Liver (tissue), 9 donors: Measurements from ENCODE around the gene NT5C2. TPM values are rescaled to one million over a fixed set of nuclear protein-coding genes. Genes with fewer than 3 reads are reported as not detected.

Source experiments
- DNase-seq: peaks from one replicate; pipeline ENCODE4 v3.0.0-alpha.2; 2017; ENCODE audit warnings: low spot score
- H3K27ac ChIP-seq, 2 donors: one replicate each; pipeline ENCODE4 v1.7.0; 2013; ENCODE audit warnings: inconsistent platforms in 2 of 2, low read length in 2 of 2, control low read depth in 1 of 2, low read depth in 1 of 2, mild to moderate bottlenecking in 1 of 2
- H3K27me3 ChIP-seq, 4 donors: one replicate each; pipeline versions ENCODE4 v1.6.1 to v1.7.0; 2013; ENCODE audit warnings: low read length in 3 of 4, inconsistent platforms in 1 of 4, mild to moderate bottlenecking in 1 of 4, moderate library complexity in 1 of 4; ENCODE audit not compliant: control insufficient read depth in 4 of 4, insufficient read depth in 4 of 4
- H3K36me3 ChIP-seq, 4 donors: one replicate each; pipeline versions ENCODE4 v1.6.1 to v1.7.0; 2013; ENCODE audit warnings: low read length in 3 of 4, mild to moderate bottlenecking in 3 of 4, low read depth in 1 of 4, moderate library complexity in 1 of 4; ENCODE audit not compliant: control insufficient read depth in 4 of 4, insufficient read depth in 3 of 4
- H3K4me1 ChIP-seq, 4 donors: one replicate each; pipeline versions ENCODE4 v1.6.1 to v1.7.0; 2013; ENCODE audit warnings: low read length in 3 of 4, mild to moderate bottlenecking in 3 of 4, moderate library complexity in 1 of 4; ENCODE audit not compliant: control insufficient read depth in 4 of 4, insufficient read depth in 4 of 4
- H3K4me3 ChIP-seq, 3 donors: one replicate each; pipeline versions ENCODE4 v1.6.1 to v1.7.0; 2013; ENCODE audit warnings: low read length in 3 of 3, control low read depth in 1 of 3, low read depth in 1 of 3, mild to moderate bottlenecking in 1 of 3
- H3K9ac ChIP-seq, 2 donors: one replicate each; pipeline ENCODE4 v1.7.0; 2013; ENCODE audit warnings: low read length in 2 of 2, mild to moderate bottlenecking in 2 of 2, moderate library complexity in 2 of 2, control low read depth in 1 of 2, low read depth in 1 of 2
- H3K9me3 ChIP-seq, 4 donors: one replicate each; pipeline versions ENCODE4 v1.6.1 to v1.7.0; 2013; ENCODE audit warnings: low read length in 3 of 4; ENCODE audit not compliant: control insufficient read depth in 4 of 4
- ATF3 ChIP-seq: IDR thresholded peaks from 2 replicates; pipeline ENCODE4 v1.6.1; 2016; ENCODE audit warnings: antibody characterized with exemption
- EGR1 ChIP-seq, 2 donors: IDR thresholded peaks; 2 replicates each; pipeline ENCODE4 v1.6.1; 2016 to 2018; ENCODE audit warnings: antibody characterized with exemption in 2 of 2, low read depth in 2 of 2
- FOXA1 ChIP-seq: IDR thresholded peaks from 2 replicates; pipeline ENCODE4 v1.6.1; 2016; ENCODE audit warnings: antibody characterized with exemption
- FOXA2 ChIP-seq: IDR thresholded peaks from 2 replicates; pipeline ENCODE4 v1.6.1; 2016; ENCODE audit warnings: antibody characterized with exemption
- GABPA ChIP-seq, 2 donors: IDR thresholded peaks in 1 of 2; conservative IDR thresholded peaks in 1 of 2; 2 replicates each; pipeline ENCODE4 v1.6.1; 2016; ENCODE audit warnings: antibody characterized with exemption in 2 of 2, mild to moderate bottlenecking in 1 of 2, moderate library complexity in 1 of 2
- HNF4A ChIP-seq, 2 donors: conservative IDR thresholded peaks; 2 replicates each; pipeline ENCODE4 v1.6.1; 2016; ENCODE audit warnings: antibody characterized with exemption in 2 of 2, mild to moderate bottlenecking in 2 of 2
- HNF4G ChIP-seq: IDR thresholded peaks from 2 replicates; pipeline ENCODE4 v1.6.1; 2016; ENCODE audit warnings: antibody characterized with exemption
- JUND ChIP-seq, 2 donors: IDR thresholded peaks; 2 replicates each; pipeline ENCODE4 v1.6.1; 2016; ENCODE audit warnings: antibody characterized with exemption in 2 of 2
- MAX ChIP-seq: IDR thresholded peaks from 2 replicates; pipeline ENCODE4 v1.6.1; 2016; ENCODE audit warnings: antibody characterized with exemption
- NR2F2 ChIP-seq: IDR thresholded peaks from 2 replicates; pipeline ENCODE4 v1.6.1; 2016; ENCODE audit warnings: antibody characterized with exemption
- RAD21 ChIP-seq, 2 donors: IDR thresholded peaks; 2 replicates each; pipeline ENCODE4 v1.6.1; 2016; ENCODE audit warnings: antibody characterized with exemption in 2 of 2, mild to moderate bottlenecking in 2 of 2
- REST ChIP-seq: IDR thresholded peaks from 2 replicates; pipeline ENCODE4 v1.6.1; 2016; ENCODE audit warnings: antibody characterized with exemption, mild to moderate bottlenecking
- RXRA ChIP-seq, 2 donors: IDR thresholded peaks; 2 replicates each; pipeline ENCODE4 v1.6.1; 2017 to 2018; ENCODE audit warnings: antibody characterized with exemption in 2 of 2, mild to moderate bottlenecking in 1 of 2
- SP1 ChIP-seq: IDR thresholded peaks from 2 replicates; pipeline ENCODE4 v1.6.1; 2018; ENCODE audit warnings: antibody characterized with exemption, mild to moderate bottlenecking
- TAF1 ChIP-seq: conservative IDR thresholded peaks from 2 replicates; pipeline ENCODE4 v1.6.1; 2016; ENCODE audit warnings: antibody characterized with exemption, mild to moderate bottlenecking
- WGBS: extraction: QIAGEN DNeasy Blood & Tissue Kit; methylation state at CpG from one replicate; pipeline ENCODE4 v1.1.7; 2013; 5-methylcytosine and 5-hydroxymethylcytosine counted together
- polyA plus RNA-seq, 2 donors: library from polyadenylated mRNA; stranded (reverse) in 1 of 2; unstranded in 1 of 2; fragments of 200-250 nt in 1 of 2; fragments of >200 nt in 1 of 2; fragmentation: Nextera tagmentation in 1 of 2; extraction: Ambion mirVana in 1 of 2; gene quantifications; one replicate each; pipeline versions ENCODE4 v1.2.1 to v1.2.3, GENCODE V29; 2013 to 2015
- total RNA-seq, 2 donors: library from RNA; depleted of rRNA; stranded (reverse); fragments of >200 nt; gene quantifications; one replicate each; pipeline ENCODE4 v1.2.3, GENCODE V29; 2014
- donor health status: healthy.
- donor health status: healthy.
- donor health status: healthy.
- donor health status: healthy.
- donor health status: healthy.

NT5C2 gene
- total and polyA plus RNA-seq, 4 donors = 14.4 to 65.3 (median 33.0) TPM

GRCh38 chr10:103042908-103043307 is 150.2 kb downstream of the NT5C2 start:
- no peak for TF ChIP-seq ATF3
- no peak for TF ChIP-seq GABPA (IDR thresholded peaks at IDR 0.05 in 1 of 2, conservative IDR thresholded peaks at IDR 0.05 in 1 of 2)
- no peak for TF ChIP-seq JUND (IDR thresholded peaks at IDR 0.05)
- TF ChIP-seq NR2F2 = no peak
- TF ChIP-seq FOXA2 = no peak
- TF ChIP-seq RAD21 (IDR thresholded peaks at IDR 0.05) = no peak
- TF ChIP-seq FOXA1 = no peak
- TF ChIP-seq REST = no peak
- TF ChIP-seq SP1 = no peak
- no peak for TF ChIP-seq TAF1
- TF ChIP-seq HNF4G = no peak
- 95% methylated on average over 7 of the region's 7 CpGs for WGBS
- Histone ChIP-seq H3K27me3 (no peaks in the 10 kb centered on the region), H3K27ac (no peak overlapping the region), H3K9me3 (no peaks in the 10 kb centered on the region), H3K4me1 (no peaks in the 10 kb centered on the region), H3K4me3 (no peak overlapping the region), H3K9ac (no peak overlapping the region), H3K36me3 (no peaks in the 10 kb centered on the region)
- DNase-seq = no peak

GRCh38 chr10:103042129-103042528 is 150.9 kb downstream of the NT5C2 start:
- Histone ChIP-seq H3K27me3 (no peaks in the 10 kb centered on the region), H3K4me3 (no peak overlapping the region), H3K9me3 (no peaks in the 10 kb centered on the region), H3K4me1 (no peaks in the 10 kb centered on the region), H3K36me3 (no peaks in the 10 kb centered on the region), H3K27ac (no peak overlapping the region), H3K9ac (no peak overlapping the region)
- DNase-seq = no peak
- 92% methylated on average over 5 of the region's 5 CpGs for WGBS
- TF ChIP-seq FOXA1 (no peak), HNF4G (no peak), HNF4A (conservative IDR thresholded peaks at IDR 0.05) (no peak), GABPA (IDR thresholded peaks at IDR 0.05 in 1 of 2, conservative IDR thresholded peaks at IDR 0.05 in 1 of 2) (no peak), EGR1 (IDR thresholded peaks at IDR 0.05; ENCODE audit: low read depth in 2 of 2) (no peak)

GRCh38 chr10:103041391-103041790 is 151.7 kb downstream of the NT5C2 start:
- H3K27ac ChIP-seq = no peak overlapping the region
- H3K4me1 ChIP-seq = no peaks in the 10 kb centered on the region
- TF ChIP-seq MAX (no peak), TAF1 (no peak), HNF4G (no peak), JUND (IDR thresholded peaks at IDR 0.05) (no peak), GABPA (IDR thresholded peaks at IDR 0.05 in 1 of 2, conservative IDR thresholded peaks at IDR 0.05 in 1 of 2) (no peak), NR2F2 (no peak), REST (no peak), SP1 (no peak), FOXA1 (no peak), RXRA (IDR thresholded peaks at IDR 0.05) (no peak)
- no peaks in the 10 kb centered on the region for H3K9me3 ChIP-seq
- H3K9ac ChIP-seq = no peak overlapping the region
- H3K36me3 ChIP-seq = no peaks in the 10 kb centered on the region
- no peaks in the 10 kb centered on the region for H3K27me3 ChIP-seq
- no peak overlapping the region for H3K4me3 ChIP-seq
- no peak for DNase-seq
- WGBS = 93% methylated on average over 6 of the region's 6 CpGs
